ENCODE measurements around the gene HSD11B2.

DNA sequence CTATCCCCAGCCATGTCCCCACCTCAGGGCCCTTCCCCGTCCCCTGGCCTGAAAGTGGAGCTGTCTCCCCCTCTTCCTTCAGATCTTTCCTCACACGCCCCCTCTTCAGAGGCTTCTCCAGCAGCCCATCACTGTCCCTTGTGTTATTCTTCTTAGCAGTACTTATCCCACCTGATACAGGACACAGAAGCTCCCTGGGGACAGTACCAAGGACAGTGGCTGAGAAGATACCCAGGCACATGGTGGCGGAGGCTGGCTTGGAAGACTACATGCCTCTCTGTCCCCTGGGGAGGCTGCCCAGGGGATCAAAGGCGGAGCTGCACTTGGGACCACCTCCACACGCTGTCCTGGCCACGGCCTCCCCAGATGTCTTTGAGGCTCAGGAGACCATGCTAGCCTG is 23.9 kb downstream of the HSD11B2 start:
- TF ChIP-seq, protein P1, sequence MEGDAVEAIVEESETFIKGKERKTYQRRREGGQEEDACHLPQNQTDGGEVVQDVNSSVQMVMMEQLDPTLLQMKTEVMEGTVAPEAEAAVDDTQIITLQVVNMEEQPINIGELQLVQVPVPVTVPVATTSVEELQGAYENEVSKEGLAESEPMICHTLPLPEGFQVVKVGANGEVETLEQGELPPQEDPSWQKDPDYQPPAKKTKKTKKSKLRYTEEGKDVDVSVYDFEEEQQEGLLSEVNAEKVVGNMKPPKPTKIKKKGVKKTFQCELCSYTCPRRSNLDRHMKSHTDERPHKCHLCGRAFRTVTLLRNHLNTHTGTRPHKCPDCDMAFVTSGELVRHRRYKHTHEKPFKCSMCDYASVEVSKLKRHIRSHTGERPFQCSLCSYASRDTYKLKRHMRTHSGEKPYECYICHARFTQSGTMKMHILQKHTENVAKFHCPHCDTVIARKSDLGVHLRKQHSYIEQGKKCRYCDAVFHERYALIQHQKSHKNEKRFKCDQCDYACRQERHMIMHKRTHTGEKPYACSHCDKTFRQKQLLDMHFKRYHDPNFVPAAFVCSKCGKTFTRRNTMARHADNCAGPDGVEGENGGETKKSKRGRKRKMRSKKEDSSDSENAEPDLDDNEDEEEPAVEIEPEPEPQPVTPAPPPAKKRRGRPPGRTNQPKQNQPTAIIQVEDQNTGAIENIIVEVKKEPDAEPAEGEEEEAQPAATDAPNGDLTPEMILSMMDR (IDR thresholded peaks at IDR 0.05), result no peak
- no peak for TF ChIP-seq ZFX (IDR thresholded peaks at IDR 0.05; ENCODE audit: borderline replicate concordance)

Data from 22Rv1 (cell line).